OCI-LY1 (cell line): ENCODE data around the gene NDUFA5.
"Not testable (repeated sequence)": the region's sequence is repeated elsewhere in the genome, so short reads cannot be mapped to it uniquely, and the experiment has no call there.

ENCODE experiments used
- H2AFZ ChIP-seq: fragments of 200-600 bp; sonication (generic), shearing (Covaris generic); 2 replicates; pipeline ENCODE4 v1.6.0; 2014; ENCODE audit warnings: antibody characterized with exemption, mild to moderate bottlenecking, low read length
- H3F3A ChIP-seq: fragments of 200-600 bp; sonication (generic), shearing (Covaris generic); 2 replicates; pipeline ENCODE4 v1.6.0; 2014; ENCODE audit warnings: mild to moderate bottlenecking, antibody characterized with exemption, low read length, moderate library complexity; ENCODE audit not compliant: insufficient read depth
- H3K27ac ChIP-seq: fragments of 200-600 bp; sonication (generic); 2 replicates; pipeline ENCODE4 v1.5.1; 2014; ENCODE audit warnings: low read length, mixed run types, mild to moderate bottlenecking, low read depth; ENCODE audit not compliant: poor library complexity, severe bottlenecking
- H3K27me3 ChIP-seq: fragments of 200-600 bp; sonication (generic); 2 replicates; pipeline ENCODE4 v1.6.0; 2014; ENCODE audit warnings: antibody characterized with exemption, mild to moderate bottlenecking, low read length, moderate library complexity; ENCODE audit not compliant: insufficient read depth
- H3K36me3 ChIP-seq: fragments of 200-600 bp; sonication (generic); 2 replicates; pipeline ENCODE4 v1.6.1; 2014; ENCODE audit warnings: mild to moderate bottlenecking, antibody characterized with exemption, low read length, moderate library complexity, mixed read lengths; ENCODE audit not compliant: insufficient read depth
- H3K4me1 ChIP-seq: fragments of 200-600 bp; sonication (generic); 2 replicates; pipeline ENCODE4 v1.5.1; 2014; ENCODE audit warnings: mild to moderate bottlenecking, low read length, moderate library complexity; ENCODE audit not compliant: insufficient read depth, severe bottlenecking
- H3K4me2 ChIP-seq: fragments of 200-600 bp; sonication (generic), shearing (Covaris generic); 2 replicates; pipeline ENCODE4 v1.6.1; 2014; ENCODE audit warnings: low read length
- H3K4me3 ChIP-seq: fragments of 200-600 bp; sonication (generic); 2 replicates; pipeline ENCODE4 v1.5.1; 2014; ENCODE audit warnings: low read length, low read depth, mild to moderate bottlenecking, mixed read lengths; ENCODE audit not compliant: poor library complexity, severe bottlenecking
- H3K79me2 ChIP-seq: fragments of 200-600 bp; shearing (Covaris generic); 2 replicates; pipeline ENCODE4 v1.6.1; 2016; ENCODE audit warnings: mixed run types, low read length, mixed read lengths; ENCODE audit not compliant: insufficient read depth
- H3K9ac ChIP-seq: fragments of 200-600 bp; sonication (generic), shearing (Covaris generic); 2 replicates; pipeline ENCODE4 v1.6.1; 2014; ENCODE audit warnings: mild to moderate bottlenecking, low read length, mixed read lengths
- H3K9me2 ChIP-seq: fragments of 200-600 bp; sonication (generic), shearing (Covaris generic); 2 replicates; pipeline ENCODE4 v1.6.1; 2014; ENCODE audit warnings: low read depth, mild to moderate bottlenecking, low read length, mixed read lengths
- H3K9me3 ChIP-seq: fragments of 200-600 bp; shearing (Covaris generic); 2 replicates; pipeline ENCODE4 v1.6.1; 2014; ENCODE audit warnings: low read length, mixed read lengths
- H4K20me1 ChIP-seq: fragments of 200-600 bp; sonication (generic), shearing (Covaris generic); 2 replicates; pipeline ENCODE4 v1.6.0; 2016; ENCODE audit warnings: mild to moderate bottlenecking, low read length; ENCODE audit not compliant: insufficient read depth
- EZH2 ChIP-seq: fragments of 200-600 bp; sonication (generic), shearing (Covaris generic); IDR thresholded peaks from 2 replicates; pipeline ENCODE4 v1.8.0; 2017; ENCODE audit warnings: borderline replicate concordance, mixed run types, mild to moderate bottlenecking, antibody characterized with exemption, low read length, moderate library complexity, mixed read lengths
- TF ChIP-seq, protein P1 (sequence below): fragments of 200-600 bp; sonication (generic), shearing (Covaris generic); IDR thresholded peaks from 2 replicates; pipeline ENCODE4 v1.5.1; 2017; ENCODE audit warnings: mild to moderate bottlenecking, antibody characterized with exemption, low read length, moderate library complexity, mixed read lengths

The NDUFA5 gene

DNA sequence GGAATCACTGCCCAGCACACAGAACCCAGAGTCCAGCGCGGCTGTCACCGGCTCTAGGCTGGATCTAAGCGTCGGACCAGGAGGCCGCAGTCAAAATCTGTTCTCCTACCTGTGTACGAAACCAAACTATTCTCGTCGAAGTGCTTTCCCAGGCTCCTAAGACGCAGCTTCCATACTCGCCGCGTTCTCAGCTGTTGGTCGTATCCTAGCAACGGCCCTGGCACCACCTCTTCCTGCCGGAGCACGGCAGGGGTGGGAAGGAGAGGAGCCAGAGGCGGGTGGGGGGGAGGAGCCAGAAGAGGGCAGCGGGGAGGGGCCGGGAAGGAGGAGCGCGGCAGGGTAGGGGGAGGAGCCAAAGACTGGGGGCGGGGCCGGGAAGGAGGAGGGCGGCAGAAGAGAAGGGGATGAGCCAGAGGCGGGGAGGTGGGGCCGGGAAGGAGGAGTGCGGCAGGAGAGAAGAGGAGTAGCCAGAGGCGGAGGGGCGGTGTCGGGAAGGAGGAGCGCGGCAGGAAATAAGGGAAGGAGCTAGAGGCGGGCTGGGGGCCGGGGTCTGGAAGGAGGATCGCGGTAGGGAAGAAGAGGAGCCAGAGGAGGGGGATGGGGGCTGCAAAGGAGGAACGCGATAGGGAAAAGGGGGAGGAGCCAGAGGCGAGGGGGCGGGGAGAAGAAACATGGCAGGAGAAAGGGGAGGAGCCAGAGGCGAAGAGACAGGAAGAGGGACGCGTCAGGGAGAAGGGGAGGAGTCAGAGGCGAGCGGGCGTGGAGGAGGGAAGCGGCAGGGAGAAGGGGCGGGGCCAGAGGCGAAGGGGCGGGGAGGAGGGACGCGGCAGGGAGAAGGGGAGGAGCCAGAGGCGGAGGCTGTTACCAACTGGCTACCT is 23.0 kb downstream of the NDUFA5 start, which contains the start of gene IQUB:
Gene IQUB (minus strand): TSS at position 213 of the 878 bp plus-strand sequence. CDS start 22,255 bp downstream, outside the sequence.
- peak within 1 kb of the TSS; percentile 87 for H2AFZ ChIP-seq

DNA sequence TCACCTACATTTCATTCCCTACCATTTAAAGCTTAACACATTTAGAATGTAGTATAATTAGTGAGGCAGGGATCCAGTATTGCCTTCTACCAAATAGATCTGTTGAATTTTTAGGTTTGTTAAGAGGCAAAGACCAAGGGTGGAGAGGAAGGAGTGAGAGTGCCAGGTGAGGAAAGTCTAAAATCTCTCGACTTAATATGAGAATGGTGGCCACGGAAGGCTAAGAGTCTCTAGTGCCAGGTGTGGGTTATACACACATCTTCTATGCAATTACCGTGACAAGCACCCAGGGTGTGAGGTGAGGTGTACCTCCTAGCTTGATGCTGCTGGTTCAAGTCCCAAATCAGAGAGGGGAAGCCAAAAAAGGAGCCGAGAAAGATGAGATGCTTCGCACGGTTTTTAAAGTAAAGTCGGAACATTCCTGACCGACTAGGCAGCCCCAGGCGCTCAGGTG is 23.7 kb downstream of the NDUFA5 start:
- H2AFZ ChIP-seq, result peak overlapping the region; percentile 18; the same call in 1 of the 2 replicates
- H3K27ac ChIP-seq, result no peak overlapping the region
- peak overlapping the region; percentile 65 for H3K4me3 ChIP-seq
- H3K9ac ChIP-seq, result peak overlapping the region; percentile 6; the same call in 1 of the 2 replicates
- H3F3A ChIP-seq, result peaks cover 12% of the 10 kb centered on the region
- no peak for TF ChIP-seq EZH2
- TF ChIP-seq, protein P1, sequence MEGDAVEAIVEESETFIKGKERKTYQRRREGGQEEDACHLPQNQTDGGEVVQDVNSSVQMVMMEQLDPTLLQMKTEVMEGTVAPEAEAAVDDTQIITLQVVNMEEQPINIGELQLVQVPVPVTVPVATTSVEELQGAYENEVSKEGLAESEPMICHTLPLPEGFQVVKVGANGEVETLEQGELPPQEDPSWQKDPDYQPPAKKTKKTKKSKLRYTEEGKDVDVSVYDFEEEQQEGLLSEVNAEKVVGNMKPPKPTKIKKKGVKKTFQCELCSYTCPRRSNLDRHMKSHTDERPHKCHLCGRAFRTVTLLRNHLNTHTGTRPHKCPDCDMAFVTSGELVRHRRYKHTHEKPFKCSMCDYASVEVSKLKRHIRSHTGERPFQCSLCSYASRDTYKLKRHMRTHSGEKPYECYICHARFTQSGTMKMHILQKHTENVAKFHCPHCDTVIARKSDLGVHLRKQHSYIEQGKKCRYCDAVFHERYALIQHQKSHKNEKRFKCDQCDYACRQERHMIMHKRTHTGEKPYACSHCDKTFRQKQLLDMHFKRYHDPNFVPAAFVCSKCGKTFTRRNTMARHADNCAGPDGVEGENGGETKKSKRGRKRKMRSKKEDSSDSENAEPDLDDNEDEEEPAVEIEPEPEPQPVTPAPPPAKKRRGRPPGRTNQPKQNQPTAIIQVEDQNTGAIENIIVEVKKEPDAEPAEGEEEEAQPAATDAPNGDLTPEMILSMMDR, result no peak
- H3K27me3 ChIP-seq, result no peaks in the 10 kb centered on the region
- no peaks in the 10 kb centered on the region for H4K20me1 ChIP-seq
- peak overlapping the region; percentile 69 for H3K4me2 ChIP-seq
- H3K9me3 ChIP-seq, result no peaks in the 10 kb centered on the region
- H3K79me2 ChIP-seq, result no peaks in the 10 kb centered on the region
- peaks cover 18% of the 10 kb centered on the region for H3K4me1 ChIP-seq
- no peaks in the 10 kb centered on the region for H3K9me2 ChIP-seq
- no peaks in the 10 kb centered on the region for H3K36me3 ChIP-seq

More for the DNA sequence above, 23.0 kb downstream of the NDUFA5 start, which contains the start of gene IQUB:
- H3K4me2 ChIP-seq, result peak within 1 kb of the TSS; percentile 69
- H3K27ac ChIP-seq, result no peak within 1 kb of the TSS
- peak within 1 kb of the TSS; percentile 65 for H3K4me3 ChIP-seq
- TF ChIP-seq, protein P1, result no peak
- TF ChIP-seq EZH2, result no peak
- peaks cover 18% of the 10 kb centered on the region for H3K4me1 ChIP-seq
- peak within 1 kb of the TSS; percentile 52 for H3K9ac ChIP-seq
- H3F3A ChIP-seq, result peaks cover 12% of the 10 kb centered on the region
- no peaks in the 10 kb centered on the region for H3K9me2 ChIP-seq
- no peaks in the 10 kb centered on the region for H3K9me3 ChIP-seq
- H3K27me3 ChIP-seq, result no peaks in the 10 kb centered on the region
- H4K20me1 ChIP-seq, result no peaks in the 10 kb centered on the region
- no peaks in the 10 kb centered on the region for H3K36me3 ChIP-seq
- H3K79me2 ChIP-seq, result no peaks in the 10 kb centered on the region

DNA sequence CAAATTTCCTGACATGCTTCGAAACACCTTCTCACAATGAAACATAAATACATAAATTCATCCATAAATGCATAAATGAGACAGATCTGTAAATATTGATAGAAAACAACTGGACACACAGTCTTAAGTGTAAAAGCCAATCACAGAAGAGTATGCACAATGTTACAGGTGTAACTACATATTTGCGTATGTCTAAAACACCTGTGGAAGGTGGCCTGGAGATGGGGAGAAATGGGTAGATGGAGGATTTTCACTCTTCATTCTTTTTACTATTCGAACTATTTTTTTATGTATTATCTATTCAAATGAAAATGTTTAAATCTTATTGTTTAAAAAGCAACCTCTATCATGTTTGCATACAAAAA is 24.1 kb downstream of the NDUFA5 start:
- no peak overlapping the region for H3K9ac ChIP-seq
- no peak overlapping the region for H2AFZ ChIP-seq
- no peaks in the 10 kb centered on the region for H3K9me2 ChIP-seq
- no peaks in the 10 kb centered on the region for H4K20me1 ChIP-seq
- H3K4me3 ChIP-seq, result no peak overlapping the region
- H3K36me3 ChIP-seq, result no peaks in the 10 kb centered on the region
- H3K9me3 ChIP-seq, result no peaks in the 10 kb centered on the region
- H3K4me1 ChIP-seq, result peaks cover 18% of the 10 kb centered on the region
- peak overlapping the region; percentile 69; the same call in 1 of the 2 replicates for H3K4me2 ChIP-seq
- no peaks in the 10 kb centered on the region for H3K27me3 ChIP-seq
- no peaks in the 10 kb centered on the region for H3K79me2 ChIP-seq
- H3F3A ChIP-seq, result peaks cover 12% of the 10 kb centered on the region
- no peak overlapping the region for H3K27ac ChIP-seq
- TF ChIP-seq, protein P1, result no peak
- no peak for TF ChIP-seq EZH2

DNA sequence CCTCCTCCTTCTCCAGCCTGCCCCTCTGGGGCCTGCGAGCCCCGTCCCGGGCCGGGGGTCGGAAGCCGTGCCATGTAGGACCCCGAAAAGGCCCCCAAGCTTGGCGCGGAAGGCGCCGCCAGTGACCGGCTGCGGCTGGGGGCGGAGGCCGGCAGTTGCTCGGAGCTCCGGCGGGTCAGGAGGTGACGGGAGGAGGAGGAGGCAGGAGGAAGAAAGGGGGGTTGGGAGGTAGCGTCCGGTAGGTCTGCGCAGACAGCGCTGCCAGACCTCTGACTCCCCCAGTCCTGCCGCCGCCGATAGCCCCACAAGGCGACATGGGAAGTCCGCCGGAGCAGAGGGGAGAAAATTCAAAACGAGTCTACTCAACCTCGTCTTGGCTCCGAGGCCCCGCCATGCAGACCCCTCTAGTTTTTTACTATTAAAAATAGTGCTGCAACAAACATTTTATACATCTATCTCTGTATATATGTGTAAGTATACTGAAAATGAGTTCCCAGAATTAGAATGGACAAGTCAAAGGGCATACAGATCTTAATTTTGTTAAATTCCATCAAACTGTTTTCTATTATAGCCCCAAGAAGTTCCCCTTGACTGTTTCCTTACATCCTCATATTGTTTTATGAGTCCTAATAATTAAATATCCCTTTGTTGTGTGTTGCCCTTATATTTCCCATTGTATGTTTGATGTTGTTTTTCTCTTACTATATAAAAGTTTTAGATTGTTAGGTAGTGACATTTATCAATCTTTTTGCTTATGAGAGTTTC is 24.6 kb downstream of the NDUFA5 start:
- H2AFZ ChIP-seq, H4K20me1 ChIP-seq, H3K27me3 ChIP-seq, H3K9ac ChIP-seq, H3K79me2 ChIP-seq, H3K9me2 ChIP-seq, H3K36me3 ChIP-seq, H3K27ac ChIP-seq, H3K9me3 ChIP-seq: not testable (repeated sequence)
- Histone ChIP-seq H3K4me3 (peak overlapping the region; percentile 35), H3K4me1 (peaks cover 18% of the 10 kb centered on the region), H3F3A (peaks cover 12% of the 10 kb centered on the region), H3K4me2 (peak overlapping the region; percentile 21; the same call in 1 of the 2 replicates)

DNA sequence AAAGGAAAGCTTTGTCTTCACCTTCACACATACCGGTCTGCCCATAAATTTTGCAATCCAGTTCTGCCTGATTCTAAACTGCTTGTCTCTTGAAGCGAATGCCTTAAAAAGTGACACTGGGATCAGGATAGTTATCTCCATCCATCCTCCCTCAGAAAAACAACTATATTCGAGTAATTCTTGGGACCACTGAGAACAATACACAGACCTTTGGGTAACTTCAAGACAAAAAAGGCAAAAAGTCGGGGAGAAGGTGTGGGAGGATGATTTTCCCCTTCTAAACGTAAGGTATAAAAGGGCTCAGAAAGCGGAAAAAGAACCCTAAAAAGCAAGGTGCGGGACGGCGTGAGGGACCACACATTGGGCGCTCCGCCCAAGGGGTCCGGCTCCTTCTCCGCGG is 25.3 kb downstream of the NDUFA5 start:
- not testable (repeated sequence) for H3K9me3 ChIP-seq, H3K9ac ChIP-seq, H3K36me3 ChIP-seq, H4K20me1 ChIP-seq, H3K9me2 ChIP-seq, H3K27ac ChIP-seq, H3K4me2 ChIP-seq, H3K27me3 ChIP-seq, H3K79me2 ChIP-seq, H3K4me3 ChIP-seq, H2AFZ ChIP-seq
- Histone ChIP-seq H3F3A (peaks cover 12% of the 10 kb centered on the region), H3K4me1 (peaks cover 18% of the 10 kb centered on the region)
